Measurements from ENCODE around the gene MTHFS. TPM values are rescaled to one million over a fixed set of nuclear protein-coding genes. Genes with fewer than 3 reads are reported as not detected.

Gene MTHFS
- total RNA-seq, 2 donors from 2014 or later: 8.0 to 12.0 TPM

GRCh38 chr15:79829950-79830349 is 66.9 kb downstream of the MTHFS start:
- no peaks in the 10 kb centered on the region for H3K9me3 ChIP-seq
- H3K4me3 ChIP-seq: no peak overlapping the region
- TF ChIP-seq, protein P1, sequence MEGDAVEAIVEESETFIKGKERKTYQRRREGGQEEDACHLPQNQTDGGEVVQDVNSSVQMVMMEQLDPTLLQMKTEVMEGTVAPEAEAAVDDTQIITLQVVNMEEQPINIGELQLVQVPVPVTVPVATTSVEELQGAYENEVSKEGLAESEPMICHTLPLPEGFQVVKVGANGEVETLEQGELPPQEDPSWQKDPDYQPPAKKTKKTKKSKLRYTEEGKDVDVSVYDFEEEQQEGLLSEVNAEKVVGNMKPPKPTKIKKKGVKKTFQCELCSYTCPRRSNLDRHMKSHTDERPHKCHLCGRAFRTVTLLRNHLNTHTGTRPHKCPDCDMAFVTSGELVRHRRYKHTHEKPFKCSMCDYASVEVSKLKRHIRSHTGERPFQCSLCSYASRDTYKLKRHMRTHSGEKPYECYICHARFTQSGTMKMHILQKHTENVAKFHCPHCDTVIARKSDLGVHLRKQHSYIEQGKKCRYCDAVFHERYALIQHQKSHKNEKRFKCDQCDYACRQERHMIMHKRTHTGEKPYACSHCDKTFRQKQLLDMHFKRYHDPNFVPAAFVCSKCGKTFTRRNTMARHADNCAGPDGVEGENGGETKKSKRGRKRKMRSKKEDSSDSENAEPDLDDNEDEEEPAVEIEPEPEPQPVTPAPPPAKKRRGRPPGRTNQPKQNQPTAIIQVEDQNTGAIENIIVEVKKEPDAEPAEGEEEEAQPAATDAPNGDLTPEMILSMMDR (IDR thresholded peaks at IDR 0.05): no peak
- H3K4me1 ChIP-seq: no peaks in the 10 kb centered on the region
- H3K27ac ChIP-seq: no peak overlapping the region
- no peak for DNase-seq (ENCODE audit: low spot score)
- no peaks in the 10 kb centered on the region for H3K27me3 ChIP-seq
- no peaks in the 10 kb centered on the region for H3K36me3 ChIP-seq

DNA sequence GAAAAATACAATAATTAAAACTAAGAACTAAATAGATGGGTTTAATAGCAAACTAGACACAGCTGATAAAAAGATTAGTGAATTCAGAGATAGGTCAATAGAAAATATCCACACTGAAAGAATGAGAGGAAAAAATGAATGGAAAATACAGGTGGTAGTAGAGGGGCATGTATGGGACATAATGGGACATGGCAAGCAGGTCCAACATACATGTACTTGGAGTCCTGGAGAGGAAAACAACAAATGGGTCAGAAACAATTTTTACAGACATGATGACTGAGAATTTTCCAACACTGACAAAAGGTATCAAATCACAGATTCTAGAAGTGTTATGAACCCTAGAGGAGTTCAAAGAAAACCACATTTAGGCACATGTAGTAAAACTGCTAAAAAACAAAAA is 68.4 kb downstream of the MTHFS start:
- Histone ChIP-seq H3K9me3 (no peaks in the 10 kb centered on the region), H3K36me3 (no peaks in the 10 kb centered on the region), H3K27me3 (no peaks in the 10 kb centered on the region), H3K4me1 (no peaks in the 10 kb centered on the region), H3K4me3 (no peak overlapping the region), H3K27ac (no peak overlapping the region)
- DNase-seq (ENCODE audit: low spot score): no peak
- TF ChIP-seq, protein P1 (IDR thresholded peaks at IDR 0.05): no peak

DNA sequence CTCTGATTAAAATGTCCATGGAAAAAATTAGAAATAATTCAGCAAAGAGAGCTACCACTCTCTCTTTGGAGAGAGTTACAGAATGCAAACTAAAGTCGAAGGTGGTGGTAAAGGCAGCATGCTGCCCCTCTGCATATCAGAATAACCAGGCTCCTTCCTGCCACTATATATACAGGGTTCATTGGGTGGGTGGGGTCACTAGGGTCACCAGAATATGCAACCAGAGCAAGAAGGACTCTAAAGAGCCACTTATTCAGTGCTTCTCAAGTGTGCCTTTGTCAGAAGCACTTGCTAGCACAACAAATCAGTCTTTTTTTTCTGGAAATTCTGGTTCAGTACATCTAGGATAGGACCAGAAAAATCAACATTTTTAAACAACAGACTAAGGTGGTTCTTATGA is 70.0 kb downstream of the MTHFS start:
- H3K27me3 ChIP-seq: no peaks in the 10 kb centered on the region
- no peaks in the 10 kb centered on the region for H3K9me3 ChIP-seq
- H3K27ac ChIP-seq: no peak overlapping the region
- TF ChIP-seq, protein P1 (IDR thresholded peaks at IDR 0.05): no peak
- H3K36me3 ChIP-seq: no peaks in the 10 kb centered on the region
- no peak overlapping the region for H3K4me3 ChIP-seq
- DNase-seq (ENCODE audit: low spot score): no peak
- H3K4me1 ChIP-seq: no peaks in the 10 kb centered on the region

DNA sequence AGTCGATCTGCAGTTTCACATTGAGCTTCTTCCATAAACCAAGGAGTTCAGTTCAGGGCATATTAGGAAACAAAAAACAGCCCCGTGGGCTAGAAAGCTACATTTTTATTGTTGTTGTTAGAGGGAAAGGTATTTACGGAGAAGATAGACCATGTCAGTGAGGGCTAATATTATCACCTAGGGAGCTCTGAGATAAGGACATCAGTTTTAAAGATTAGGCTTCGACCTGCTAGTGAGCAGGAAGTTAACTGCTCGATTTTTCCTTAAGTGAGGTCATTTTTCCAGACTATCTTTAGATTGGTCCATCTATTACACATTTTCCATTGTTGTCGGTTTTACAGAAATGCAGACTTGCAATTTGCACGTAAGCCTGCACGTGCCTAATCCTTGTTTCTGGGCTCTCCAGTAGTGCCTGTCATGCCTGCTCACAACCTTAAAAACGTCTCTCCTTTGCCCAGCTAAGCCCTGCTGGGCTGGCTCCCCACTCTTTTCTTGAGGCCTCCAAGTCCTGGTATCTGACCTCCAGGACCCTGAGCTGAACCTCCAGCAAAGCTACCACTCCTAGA is 72.6 kb downstream of the MTHFS start:
- no peak overlapping the region for H3K4me3 ChIP-seq
- H3K27ac ChIP-seq: no peak overlapping the region
- no peaks in the 10 kb centered on the region for H3K27me3 ChIP-seq
- no peak for DNase-seq (ENCODE audit: low spot score)
- peaks cover 0 to 5% of the 10 kb centered on the region in 2 donors for H3K9me3 ChIP-seq
- no peaks in the 10 kb centered on the region for H3K4me1 ChIP-seq
- H3K36me3 ChIP-seq: no peaks in the 10 kb centered on the region
- TF ChIP-seq, protein P1 (IDR thresholded peaks at IDR 0.05): no peak

DNA sequence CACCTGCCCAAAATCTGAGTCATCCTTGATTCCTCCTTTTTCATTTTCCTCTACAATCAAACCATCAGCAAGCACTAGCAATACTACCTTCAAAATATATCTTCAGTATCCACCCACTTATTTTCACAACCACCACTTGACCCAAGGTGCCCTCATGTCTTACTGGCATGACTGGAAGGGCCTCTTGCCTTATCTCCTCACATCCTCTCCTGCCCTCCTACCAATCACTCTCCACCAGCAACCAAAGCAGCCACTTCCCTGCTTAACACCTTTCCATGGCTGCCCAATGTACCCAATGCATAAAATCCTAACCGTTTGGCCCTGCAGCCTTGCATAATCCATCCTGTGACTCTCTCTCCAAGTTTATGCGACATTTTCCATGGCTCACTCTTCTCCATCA is 76.0 kb downstream of the MTHFS start:
- H3K27ac ChIP-seq: no peak overlapping the region
- H3K9me3 ChIP-seq: peaks cover 0 to 5% of the 10 kb centered on the region in 2 donors
- TF ChIP-seq, protein P1 (IDR thresholded peaks at IDR 0.05): no peak
- no peak for DNase-seq (ENCODE audit: low spot score)
- H3K36me3 ChIP-seq: no peaks in the 10 kb centered on the region
- H3K27me3 ChIP-seq: no peaks in the 10 kb centered on the region
- no peaks in the 10 kb centered on the region for H3K4me1 ChIP-seq
- H3K4me3 ChIP-seq: no peak overlapping the region

- Histone ChIP-seq H3K27me3 (no peaks in the 10 kb centered on the region), H3K36me3 (no peaks in the 10 kb centered on the region), H3K27ac (no peak overlapping the region), H3K4me1 (no peaks in the 10 kb centered on the region), H3K9me3 (peaks cover 0 to 5% of the 10 kb centered on the region in 2 donors), H3K4me3 (no peak overlapping the region)
- DNase-seq (ENCODE audit: low spot score): no peak
- TF ChIP-seq, protein P1 (IDR thresholded peaks at IDR 0.05): no peak
Measured at GRCh38 chr15:79820176-79820575, 76.6 kb downstream of the MTHFS start.

All from right atrium auricular region (tissue), 2 donors.